HepG2 (cell line): ENCODE measurements around the gene NBEA. TPM values are rescaled to one million over a fixed set of nuclear protein-coding genes. Genes with fewer than 3 reads are reported as not detected.

Experiments used
- ATAC-seq: fragments of 200-7000 bp; cut with Tn5 transposase; 3 replicates; pipeline ENCODE4 v1.9.1; 2020; ENCODE audit warnings: mild to moderate bottlenecking, moderate library complexity
- BruUV-seq: library from RNA; stranded (reverse); fragments of 400-500 nt; replicated peaks from 2 replicates; lab custom pipeline; 2021; lab: Mats Ljungman, UMichigan
- CTCF ChIA-PET: fragments of 300-600 bp; formaldehyde crosslinking; extraction: SDS; loops from one replicate; lab custom pipeline; 2021; ENCODE audit warnings: low total read pairs, inconsistent platforms, low intra/inter-chr PET ratio; lab: Yijun Ruan, JAX
- POLR2A ChIA-PET: fragments of 350-600 bp; sonication (Branson Sonifier 250); formaldehyde crosslinking; loops from one replicate; lab custom pipeline; 2020; ENCODE audit warnings: antibody characterized with exemption, inconsistent platforms; lab: Yijun Ruan, JAX
- DNase-seq: peaks from one replicate; pipeline ENCODE4 v3.0.0-alpha.2; 2015; ENCODE audit warnings: low spot score
- FAIRE-seq: peaks from 3 replicates; lab custom pipeline; 2011; peaks lifted over from hg19 to GRCh38; lab: Jason Lieb, UNC
- H2AFZ ChIP-seq: one replicate; pipeline ENCODE4 v1.6.1; 2011; ENCODE audit warnings: low read length, inconsistent platforms
- H3K27ac ChIP-seq: fragments of 300-600 bp; 3 replicates; pipeline ENCODE4 v1.8.0; 2011; ENCODE audit warnings: mixed run types, mild to moderate bottlenecking, mixed read lengths, low read length, inconsistent platforms; ENCODE audit not compliant: insufficient read depth; ENCODE audit errors: extremely low read length
- H3K27me3 ChIP-seq, 2 experiments: fragments of 200-600 bp in 1 of 2; 2 replicates in 1 of 2; 3 replicates in 1 of 2; pipeline versions ENCODE4 v1.6.0 to v1.8.0; 2011; ENCODE audit warnings: low read length in 2 of 2, mild to moderate bottlenecking in 2 of 2, moderate library complexity in 2 of 2, inconsistent platforms in 1 of 2; ENCODE audit not compliant: insufficient read depth in 2 of 2, control insufficient read depth in 1 of 2
- H3K36me3 ChIP-seq, 2 experiments: fragments of 200-600 bp in 1 of 2; replicated peaks in 1 of 2; 2 replicates in 1 of 2; 3 replicates in 1 of 2; pipeline versions ENCODE4 v1.5.1 to v1.8.0; 2011; ENCODE audit warnings: low read length in 2 of 2, inconsistent platforms in 1 of 2; ENCODE audit not compliant: insufficient read depth in 2 of 2, control insufficient read depth in 1 of 2
- H3K4me1 ChIP-seq: 2 replicates; pipeline ENCODE4 v1.5.1; 2012; ENCODE audit warnings: low read length, inconsistent platforms; ENCODE audit not compliant: insufficient read depth
- H3K4me2 ChIP-seq: 2 replicates; pipeline ENCODE4 v1.6.0; 2011; ENCODE audit warnings: low read depth, low read length, inconsistent platforms
- H3K4me3 ChIP-seq, 3 experiments: fragments of 200-600 bp in 1 of 3; sonication (generic), shearing (Covaris generic) in 1 of 3; replicated peaks in 1 of 3; 2 replicates each; pipeline ENCODE4 v1.5.1; 2011 to 2016; ENCODE audit warnings: low read length in 3 of 3, inconsistent platforms in 2 of 3, low read depth in 2 of 3, mild to moderate bottlenecking in 2 of 3, control low read depth in 1 of 3, mixed read lengths in 1 of 3; ENCODE audit not compliant: insufficient read depth in 1 of 3
- H3K79me2 ChIP-seq: one replicate; pipeline ENCODE4 v1.6.1; 2011; ENCODE audit warnings: low read length, inconsistent platforms; ENCODE audit not compliant: insufficient read depth
- H3K9ac ChIP-seq: 2 replicates; pipeline ENCODE4 v1.6.0; 2011; ENCODE audit warnings: mild to moderate bottlenecking, low read depth, low read length, inconsistent platforms; ENCODE audit not compliant: insufficient read depth
- H3K9me3 ChIP-seq: 2 replicates; pipeline ENCODE4 v1.5.1; 2012; ENCODE audit warnings: mild to moderate bottlenecking, low read length
- H4K20me1 ChIP-seq: 2 replicates; pipeline ENCODE4 v1.6.0; 2011; ENCODE audit warnings: inconsistent platforms, mild to moderate bottlenecking, low read length, moderate library complexity; ENCODE audit not compliant: insufficient read depth
- HNRNPH1 ChIP-seq: fragments of 200-400 bp; formaldehyde crosslinking; optimal IDR thresholded peaks from 2 replicates; pipeline ENCODE3; 2017; ENCODE audit warnings: mild to moderate bottlenecking, low read depth, low read length
- HOXA3 ChIP-seq: sonication (generic); formaldehyde crosslinking; IDR thresholded peaks from 2 replicates; pipeline ENCODE4 v1.5.0; 2020; ENCODE audit warnings: missing genetic modification reagents
- KLF12 ChIP-seq: sonication (generic); formaldehyde crosslinking; IDR thresholded peaks from 2 replicates; pipeline ENCODE4 v1.4.0; 2020; ENCODE audit warnings: missing genetic modification reagents, borderline replicate concordance
- MAZ ChIP-seq, 2 experiments: sonication (generic) in 1 of 2; formaldehyde crosslinking in 1 of 2; IDR thresholded peaks; 2 replicates each; pipeline versions ENCODE4 v1.5.0 to v1.6.1; 2012 to 2020; ENCODE audit warnings: low read depth in 2 of 2, mild to moderate bottlenecking in 2 of 2, borderline replicate concordance in 1 of 2, improper control_type of control experiment in 1 of 2, low read length in 1 of 2, missing genetic modification reagents in 1 of 2, moderate library complexity in 1 of 2
- MEF2D ChIP-seq: sonication (generic); formaldehyde crosslinking; IDR thresholded peaks from 2 replicates; pipeline ENCODE4 v1.5.1; 2020; ENCODE audit warnings: mild to moderate bottlenecking, missing genetic modification reagents
- NR2F6 ChIP-seq, 2 experiments: IDR thresholded peaks; 2 replicates each; pipeline ENCODE4 v1.6.1; 2016; ENCODE audit warnings: antibody characterized with exemption in 1 of 2, mild to moderate bottlenecking in 1 of 2
- SP1 ChIP-seq, 2 experiments: fragments of 450-650 bp in 1 of 2; sonication (generic) in 1 of 2; formaldehyde crosslinking in 1 of 2; IDR thresholded peaks; 2 replicates each; pipeline versions ENCODE4 v1.4.0 to v1.6.1; 2016 to 2020; ENCODE audit warnings: missing genetic modification reagents in 1 of 2
- STAG1 ChIP-seq: sonication (generic); formaldehyde crosslinking; IDR thresholded peaks from 2 replicates; pipeline ENCODE4 v1.4.0; 2020; ENCODE audit warnings: missing genetic modification reagents
- SUZ12 ChIP-seq: fragments of 150-350 bp; IDR thresholded peaks from 2 replicates; pipeline ENCODE4 v1.6.1; 2014; ENCODE audit warnings: low read depth, low read length
- TAF15 ChIP-seq: fragments of 200-400 bp; formaldehyde crosslinking; IDR thresholded peaks from one replicate; pipeline ENCODE4 v1.6.1; 2018; ENCODE audit warnings: mild to moderate bottlenecking, low read depth, low read length; ENCODE audit not compliant: poor library complexity, severe bottlenecking
- YEATS2 ChIP-seq: sonication (generic); formaldehyde crosslinking; IDR thresholded peaks from 2 replicates; pipeline ENCODE4 v1.4.0; 2020; ENCODE audit warnings: missing genetic modification reagents, borderline replicate concordance
- ZFP36L1 ChIP-seq: sonication (generic); formaldehyde crosslinking; IDR thresholded peaks from 2 replicates; pipeline ENCODE4 v1.8.0; 2022; ENCODE audit warnings: mild to moderate bottlenecking, missing genetic modification reagents, moderate library complexity
- ZNF484 ChIP-seq: sonication (generic); formaldehyde crosslinking; IDR thresholded peaks from 2 replicates; pipeline ENCODE4 v1.5.1; 2020; ENCODE audit warnings: mild to moderate bottlenecking, low read depth, missing genetic modification reagents, borderline replicate concordance
- WGBS: methylation state at CpG from one replicate; pipeline ENCODE4 v1.1.6; 2017; ENCODE audit warnings: low lambda C conversion rate; 5-methylcytosine and 5-hydroxymethylcytosine counted together
- in situ Hi-C: cut with HindIII; loops from 2 replicates; pipeline ENCODE4 v1.10.0; 2017; ENCODE audit warnings: low pct_unique_long_range_greater_than_20kb; ENCODE audit not compliant: extremely low pct_ligation_motif_present
- intact Hi-C: fragments of 100-400 bp; cut with micrococcal nuclease; formaldehyde crosslinking; loops from one replicate; pipeline ENCODE4 v1.10.0; 2022; ENCODE audit not compliant: unreplicated experiment
- polyA plus RNA-seq, 8 experiments: library from polyadenylated mRNA; depleted of rRNA in 3 of 8; stranded (reverse) in 7 of 8; unstranded in 1 of 8; fragments of >200 nt; fragmentation: Illumina TruSeq in 4 of 8; extraction: Trizol in 4 of 8; gene quantifications; 2 replicates each; pipeline versions ENCODE4 v1.2.1 to v1.2.3, GENCODE V29; 2011 to 2016; ENCODE audit warnings: low read depth in 4 of 8, missing spikeins in 1 of 8, mixed read lengths in 1 of 8; ENCODE audit not compliant: insufficient read depth in 1 of 8
- total RNA-seq, 5 experiments: library from RNA; depleted of rRNA; stranded (reverse); fragments of >200 nt; fragmentation: Illumina TruSeq; extraction: Trizol; gene quantifications; 2 replicates each; pipeline ENCODE4 v1.2.3, GENCODE V29; 2016; ENCODE audit warnings: low read depth in 1 of 5
- TF ChIP-seq, protein P1 (sequence below): sonication (generic); formaldehyde crosslinking; IDR thresholded peaks from 2 replicates; pipeline ENCODE4 v1.4.0; 2020; ENCODE audit warnings: missing genetic modification reagents, mild to moderate bottlenecking, borderline replicate concordance
- TF ChIP-seq, protein P2 (sequence below): sonication (generic); formaldehyde crosslinking; IDR thresholded peaks from 2 replicates; pipeline ENCODE4 v1.5.1; 2020; ENCODE audit warnings: mild to moderate bottlenecking, missing genetic modification reagents, borderline replicate concordance
- TF ChIP-seq, protein P3 (sequence below): sonication (generic); formaldehyde crosslinking; IDR thresholded peaks from 2 replicates; pipeline ENCODE4 v1.4.0; 2020; ENCODE audit warnings: missing genetic modification reagents

NBEA gene
- total and polyA plus RNA-seq, 2 of the 13 experiments (the other 11 are each of a cell fraction or from before 2014, with no cell fraction given): 2.7 to 2.8 TPM

- ATAC-seq: no peak
- intact Hi-C loops (no loop called here), in situ Hi-C loops (loop anchor here (25.0 kb wide), 1 partner anchor 504 kb away; no protein-coding TSS in a partner anchor)
- ChIA-PET POLR2A (no interaction called here), CTCF (no interaction called here)
- H4K20me1 ChIP-seq: 0 out of 2 replicates have a peak, but pooled peaks cover 2% of the 10 kb centered on the region
- H3K9ac ChIP-seq: no peak overlapping the region
- 4% methylated on average over 4 of the region's 4 CpGs for WGBS
- H3K79me2 ChIP-seq: no peaks in the 10 kb centered on the region
- H3K4me2 ChIP-seq: no peak overlapping the region
- no peaks in the 10 kb centered on the region for H3K9me3 ChIP-seq
- no peak for DNase-seq
- FAIRE-seq: no peak
- no peak overlapping the region for H3K4me3 ChIP-seq
- no peak overlapping the region for H2AFZ ChIP-seq
- H3K36me3 ChIP-seq: no peaks in the 10 kb centered on the region
- H3K27ac ChIP-seq: no peak overlapping the region
- peaks cover 0 to 11% of the 10 kb centered on the region in 2 experiments; a peak in 1 of 5 replicates for H3K27me3 ChIP-seq
- no TSS peak for BruUV-seq
- 0 out of 2 replicates have a peak, but pooled peaks cover 10% of the 10 kb centered on the region for H3K4me1 ChIP-seq
- TF ChIP-seq, protein P1, sequence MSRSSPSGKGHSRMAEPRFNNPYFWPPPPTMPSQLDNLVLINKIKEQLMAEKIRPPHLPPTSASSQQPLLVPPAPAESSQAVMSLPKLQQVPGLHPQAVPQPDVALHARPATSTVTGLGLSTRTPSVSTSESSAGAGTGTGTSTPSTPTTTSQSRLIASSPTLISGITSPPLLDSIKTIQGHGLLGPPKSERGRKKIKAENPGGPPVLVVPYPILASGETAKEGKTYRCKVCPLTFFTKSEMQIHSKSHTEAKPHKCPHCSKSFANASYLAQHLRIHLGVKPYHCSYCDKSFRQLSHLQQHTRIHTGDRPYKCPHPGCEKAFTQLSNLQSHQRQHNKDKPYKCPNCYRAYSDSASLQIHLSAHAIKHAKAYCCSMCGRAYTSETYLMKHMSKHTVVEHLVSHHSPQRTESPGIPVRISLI (CRISPR knock-in tag): no peak
- TF ChIP-seq, protein P2, sequence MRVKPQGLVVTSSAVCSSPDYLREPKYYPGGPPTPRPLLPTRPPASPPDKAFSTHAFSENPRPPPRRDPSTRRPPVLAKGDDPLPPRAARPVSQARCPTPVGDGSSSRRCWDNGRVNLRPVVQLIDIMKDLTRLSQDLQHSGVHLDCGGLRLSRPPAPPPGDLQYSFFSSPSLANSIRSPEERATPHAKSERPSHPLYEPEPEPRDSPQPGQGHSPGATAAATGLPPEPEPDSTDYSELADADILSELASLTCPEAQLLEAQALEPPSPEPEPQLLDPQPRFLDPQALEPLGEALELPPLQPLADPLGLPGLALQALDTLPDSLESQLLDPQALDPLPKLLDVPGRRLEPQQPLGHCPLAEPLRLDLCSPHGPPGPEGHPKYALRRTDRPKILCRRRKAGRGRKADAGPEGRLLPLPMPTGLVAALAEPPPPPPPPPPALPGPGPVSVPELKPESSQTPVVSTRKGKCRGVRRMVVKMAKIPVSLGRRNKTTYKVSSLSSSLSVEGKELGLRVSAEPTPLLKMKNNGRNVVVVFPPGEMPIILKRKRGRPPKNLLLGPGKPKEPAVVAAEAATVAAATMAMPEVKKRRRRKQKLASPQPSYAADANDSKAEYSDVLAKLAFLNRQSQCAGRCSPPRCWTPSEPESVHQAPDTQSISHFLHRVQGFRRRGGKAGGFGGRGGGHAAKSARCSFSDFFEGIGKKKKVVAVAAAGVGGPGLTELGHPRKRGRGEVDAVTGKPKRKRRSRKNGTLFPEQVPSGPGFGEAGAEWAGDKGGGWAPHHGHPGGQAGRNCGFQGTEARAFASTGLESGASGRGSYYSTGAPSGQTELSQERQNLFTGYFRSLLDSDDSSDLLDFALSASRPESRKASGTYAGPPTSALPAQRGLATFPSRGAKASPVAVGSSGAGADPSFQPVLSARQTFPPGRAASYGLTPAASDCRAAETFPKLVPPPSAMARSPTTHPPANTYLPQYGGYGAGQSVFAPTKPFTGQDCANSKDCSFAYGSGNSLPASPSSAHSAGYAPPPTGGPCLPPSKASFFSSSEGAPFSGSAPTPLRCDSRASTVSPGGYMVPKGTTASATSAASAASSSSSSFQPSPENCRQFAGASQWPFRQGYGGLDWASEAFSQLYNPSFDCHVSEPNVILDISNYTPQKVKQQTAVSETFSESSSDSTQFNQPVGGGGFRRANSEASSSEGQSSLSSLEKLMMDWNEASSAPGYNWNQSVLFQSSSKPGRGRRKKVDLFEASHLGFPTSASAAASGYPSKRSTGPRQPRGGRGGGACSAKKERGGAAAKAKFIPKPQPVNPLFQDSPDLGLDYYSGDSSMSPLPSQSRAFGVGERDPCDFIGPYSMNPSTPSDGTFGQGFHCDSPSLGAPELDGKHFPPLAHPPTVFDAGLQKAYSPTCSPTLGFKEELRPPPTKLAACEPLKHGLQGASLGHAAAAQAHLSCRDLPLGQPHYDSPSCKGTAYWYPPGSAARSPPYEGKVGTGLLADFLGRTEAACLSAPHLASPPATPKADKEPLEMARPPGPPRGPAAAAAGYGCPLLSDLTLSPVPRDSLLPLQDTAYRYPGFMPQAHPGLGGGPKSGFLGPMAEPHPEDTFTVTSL (CRISPR knock-in tag): no peak
- TF ChIP-seq MEF2D (CRISPR knock-in tag) (no peak), ZFP36L1 (CRISPR knock-in tag) (no peak), TAF15 (no peak), KLF12 (CRISPR knock-in tag) (no peak), NR2F6 (IDR thresholded peaks at IDR 0.05) (no peak), NR2F6 (CRISPR knock-in tag; IDR thresholded peaks at IDR 0.05) (no peak), STAG1 (CRISPR knock-in tag) (no peak), SUZ12 (no peak), HOXA3 (CRISPR knock-in tag) (no peak), HNRNPH1 (no peak), MAZ (IDR thresholded peaks at IDR 0.05; ENCODE audit: borderline replicate concordance, low read depth, low read length) (no peak), MAZ (CRISPR knock-in tag; IDR thresholded peaks at IDR 0.05; ENCODE audit: low read depth) (no peak), ZNF484 (no peak), SP1 (IDR thresholded peaks at IDR 0.05) (no peak), SP1 (CRISPR knock-in tag; IDR thresholded peaks at IDR 0.05) (no peak), YEATS2 (CRISPR knock-in tag) (no peak)
- TF ChIP-seq, protein P3, sequence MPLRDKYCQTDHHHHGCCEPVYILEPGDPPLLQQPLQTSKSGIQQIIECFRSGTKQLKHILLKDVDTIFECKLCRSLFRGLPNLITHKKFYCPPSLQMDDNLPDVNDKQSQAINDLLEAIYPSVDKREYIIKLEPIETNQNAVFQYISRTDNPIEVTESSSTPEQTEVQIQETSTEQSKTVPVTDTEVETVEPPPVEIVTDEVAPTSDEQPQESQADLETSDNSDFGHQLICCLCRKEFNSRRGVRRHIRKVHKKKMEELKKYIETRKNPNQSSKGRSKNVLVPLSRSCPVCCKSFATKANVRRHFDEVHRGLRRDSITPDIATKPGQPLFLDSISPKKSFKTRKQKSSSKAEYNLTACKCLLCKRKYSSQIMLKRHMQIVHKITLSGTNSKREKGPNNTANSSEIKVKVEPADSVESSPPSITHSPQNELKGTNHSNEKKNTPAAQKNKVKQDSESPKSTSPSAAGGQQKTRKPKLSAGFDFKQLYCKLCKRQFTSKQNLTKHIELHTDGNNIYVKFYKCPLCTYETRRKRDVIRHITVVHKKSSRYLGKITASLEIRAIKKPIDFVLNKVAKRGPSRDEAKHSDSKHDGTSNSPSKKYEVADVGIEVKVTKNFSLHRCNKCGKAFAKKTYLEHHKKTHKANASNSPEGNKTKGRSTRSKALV (CRISPR knock-in tag): no peak
Observed at GRCh38 chr13:35716186-35716585, 774.1 kb downstream of the NBEA start.
